Bronchial epithelial cell (primary cell): ENCODE data around the gene BICC1. TPM values are rescaled to one million over a fixed set of nuclear protein-coding genes. Genes with fewer than 3 reads are reported as not detected.
A peak's percentile ranks its signal among the peaks of the same experiment; 100 is the strongest.

Experiments used
- DNase-seq: peaks from one replicate; pipeline ENCODE4 v3.0.0-alpha.2; 2010; ENCODE audit warnings: low read depth
- FAIRE-seq: peaks from 2 replicates; lab custom pipeline; 2011; peaks lifted over from hg19 to GRCh38; lab: Jason Lieb, UNC
- H3K27me3 ChIP-seq: 2 replicates; pipeline ENCODE4 v1.5.1; 2011; ENCODE audit warnings: low read length; ENCODE audit not compliant: control insufficient read depth, insufficient read depth
- H3K36me3 ChIP-seq: 2 replicates; pipeline ENCODE4 v1.5.1; 2011; ENCODE audit warnings: low read length; ENCODE audit not compliant: control insufficient read depth, insufficient read depth
- H3K4me3 ChIP-seq: 2 replicates; pipeline ENCODE4 v1.5.1; 2011; ENCODE audit warnings: mild to moderate bottlenecking, low read depth, low read length, control low read depth
- total RNA-seq: library from RNA; depleted of rRNA; stranded (reverse); fragments of >200 nt; gene quantifications from 2 replicates; pipeline ENCODE4 v1.2.1, GENCODE V29; 2014
- TF ChIP-seq, protein P1 (sequence below): IDR thresholded peaks from 2 replicates; pipeline ENCODE4 v1.5.1; 2011; ENCODE audit warnings: mild to moderate bottlenecking, moderate library complexity, low read length, control low read depth, inconsistent platforms; ENCODE audit not compliant: insufficient read depth, severe bottlenecking

BICC1 gene
- total RNA-seq, 1 donor from 2014 or later, result 1.1 TPM

DNA sequence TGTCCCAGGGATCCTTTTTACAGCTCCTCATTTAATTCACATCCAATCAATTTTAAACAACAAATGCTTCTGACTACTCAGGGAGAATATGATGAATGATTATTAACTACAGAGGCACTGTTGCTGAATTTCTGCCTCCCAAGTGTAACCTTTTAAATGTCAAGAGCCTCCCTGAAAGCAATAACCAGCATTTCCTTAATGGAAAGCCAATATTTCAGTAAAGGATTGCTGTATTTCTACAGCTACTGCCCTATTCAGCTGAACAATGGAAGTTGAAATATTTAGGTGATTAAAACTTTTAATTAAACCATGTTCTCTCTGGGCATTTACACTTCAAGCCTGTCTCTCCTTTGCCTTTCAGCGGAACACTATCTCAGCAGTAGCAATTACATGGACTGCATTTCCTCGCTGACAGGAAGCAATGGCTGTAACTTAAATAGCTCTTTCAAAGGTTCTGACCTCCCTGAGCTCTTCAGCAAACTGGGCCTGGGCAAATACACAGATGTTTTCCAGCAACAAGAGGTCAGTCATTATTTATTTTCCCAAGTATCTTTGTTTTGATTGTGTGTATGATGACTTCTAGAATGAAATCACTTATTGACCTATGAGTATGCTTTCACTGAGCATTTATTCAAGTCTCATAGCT lies 304.7 kb downstream of the BICC1 start:
- TF ChIP-seq, protein P1, sequence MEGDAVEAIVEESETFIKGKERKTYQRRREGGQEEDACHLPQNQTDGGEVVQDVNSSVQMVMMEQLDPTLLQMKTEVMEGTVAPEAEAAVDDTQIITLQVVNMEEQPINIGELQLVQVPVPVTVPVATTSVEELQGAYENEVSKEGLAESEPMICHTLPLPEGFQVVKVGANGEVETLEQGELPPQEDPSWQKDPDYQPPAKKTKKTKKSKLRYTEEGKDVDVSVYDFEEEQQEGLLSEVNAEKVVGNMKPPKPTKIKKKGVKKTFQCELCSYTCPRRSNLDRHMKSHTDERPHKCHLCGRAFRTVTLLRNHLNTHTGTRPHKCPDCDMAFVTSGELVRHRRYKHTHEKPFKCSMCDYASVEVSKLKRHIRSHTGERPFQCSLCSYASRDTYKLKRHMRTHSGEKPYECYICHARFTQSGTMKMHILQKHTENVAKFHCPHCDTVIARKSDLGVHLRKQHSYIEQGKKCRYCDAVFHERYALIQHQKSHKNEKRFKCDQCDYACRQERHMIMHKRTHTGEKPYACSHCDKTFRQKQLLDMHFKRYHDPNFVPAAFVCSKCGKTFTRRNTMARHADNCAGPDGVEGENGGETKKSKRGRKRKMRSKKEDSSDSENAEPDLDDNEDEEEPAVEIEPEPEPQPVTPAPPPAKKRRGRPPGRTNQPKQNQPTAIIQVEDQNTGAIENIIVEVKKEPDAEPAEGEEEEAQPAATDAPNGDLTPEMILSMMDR, result no peak
- FAIRE-seq (no peak), DNase-seq (no peak)
- Histone ChIP-seq H3K36me3 (no peaks in the 10 kb centered on the region), H3K4me3 (no peak overlapping the region), H3K27me3 (no peaks in the 10 kb centered on the region)

- Histone ChIP-seq H3K27me3 (no peaks in the 10 kb centered on the region), H3K4me3 (no peak overlapping the region), H3K36me3 (no peaks in the 10 kb centered on the region)
- TF ChIP-seq, protein P1, result no peak
- peak; percentile 66 for DNase-seq
- no peak for FAIRE-seq
These were observed 306.2 kb downstream of the BICC1 start for GRCh38 chr10:58818900-58819299.

DNA sequence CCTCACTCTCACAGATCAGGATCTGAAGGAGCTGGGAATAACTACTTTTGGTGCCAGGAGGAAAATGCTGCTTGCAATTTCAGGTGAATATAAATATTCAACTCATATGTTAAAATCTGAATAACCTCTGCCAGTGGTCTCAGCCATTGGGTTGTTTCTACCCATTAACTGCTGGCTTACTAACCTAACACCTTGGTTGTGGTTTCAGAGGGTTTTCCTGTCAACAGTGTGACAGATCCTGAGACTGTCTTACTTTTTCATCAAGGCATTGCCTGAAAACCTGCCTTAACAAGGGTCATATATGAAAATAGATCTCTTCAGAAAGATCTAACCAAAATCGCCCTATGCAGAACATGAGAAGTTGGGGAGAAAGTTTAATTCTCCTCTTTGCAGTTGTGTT lies 307.7 kb downstream of the BICC1 start:
- H3K27me3 ChIP-seq, result no peaks in the 10 kb centered on the region
- TF ChIP-seq, protein P1, result no peak
- no peak overlapping the region for H3K4me3 ChIP-seq
- FAIRE-seq (no peak), DNase-seq (no peak)
- no peaks in the 10 kb centered on the region for H3K36me3 ChIP-seq

- peak; percentile 88 for DNase-seq
These were observed 308.4 kb downstream of the BICC1 start for GRCh38 chr10:58820861-58821751.

GRCh38 chr10:58821752-58822056 lies 309.0 kb downstream of the BICC1 start:
- DNase-seq (no peak), FAIRE-seq (no peak)
- TF ChIP-seq, protein P1, result no peak
- Histone ChIP-seq H3K27me3 (no peaks in the 10 kb centered on the region), H3K4me3 (no peak overlapping the region), H3K36me3 (no peaks in the 10 kb centered on the region)

More at GRCh38 chr10:58820861-58821751, 308.4 kb downstream of the BICC1 start:
- H3K36me3 ChIP-seq, result no peaks in the 10 kb centered on the region
- H3K27me3 ChIP-seq, result no peaks in the 10 kb centered on the region
- H3K4me3 ChIP-seq, result no peak overlapping the region
- no peak for FAIRE-seq
- TF ChIP-seq, protein P1, result no peak
